Right atrium auricular region (tissue), 2 donors: ENCODE data around the gene MASP1. TPM values are rescaled to one million over a fixed set of nuclear protein-coding genes. Genes with fewer than 3 reads are reported as not detected.

Source experiments
- DNase-seq: peaks from one replicate; pipeline ENCODE4 v3.0.0-alpha.2; 2019; ENCODE audit warnings: low spot score
- H3K27ac ChIP-seq, 2 donors: fragments of 200-600 bp; sonication (generic); 1 replicate in 1 of 2; 2 replicates in 1 of 2; pipeline ENCODE4 v1.5.1; 2016 to 2019
- H3K27me3 ChIP-seq, 2 donors: fragments of 200-600 bp; sonication (generic); one replicate each; pipeline versions ENCODE4 v1.5.1 to v1.6.0; 2017 to 2019
- H3K36me3 ChIP-seq: fragments of 200-600 bp; sonication (generic); one replicate; pipeline ENCODE4 v1.5.1; 2016
- H3K4me1 ChIP-seq, 2 donors: fragments of 200-600 bp; sonication (generic); one replicate each; pipeline versions ENCODE4 v1.5.1 to v1.6.0; 2017 to 2019
- H3K4me3 ChIP-seq, 2 donors: fragments of 200-600 bp; sonication (generic); 1 replicate in 1 of 2; 2 replicates in 1 of 2; pipeline ENCODE4 v1.5.1; 2017 to 2019; ENCODE audit warnings: mild to moderate bottlenecking in 1 of 2, moderate library complexity in 1 of 2
- H3K9me3 ChIP-seq, 2 donors: fragments of 200-600 bp; sonication (generic); one replicate each; pipeline ENCODE4 v1.5.1; 2019
- total RNA-seq, 2 donors: library from RNA; depleted of rRNA; stranded (reverse); fragments of >200 nt; gene quantifications; one replicate each; pipeline ENCODE4 v1.1.0, GENCODE V29; 2016
- TF ChIP-seq, protein P1 (sequence below), 2 donors: fragments of 200-600 bp; sonication (generic); IDR thresholded peaks; one replicate each; pipeline ENCODE4 v1.5.1; 2019; ENCODE audit warnings: antibody characterized with exemption in 2 of 2

Gene MASP1
- total RNA-seq, 2 donors from 2014 or later = 26.2 to 27.6 TPM

DNA sequence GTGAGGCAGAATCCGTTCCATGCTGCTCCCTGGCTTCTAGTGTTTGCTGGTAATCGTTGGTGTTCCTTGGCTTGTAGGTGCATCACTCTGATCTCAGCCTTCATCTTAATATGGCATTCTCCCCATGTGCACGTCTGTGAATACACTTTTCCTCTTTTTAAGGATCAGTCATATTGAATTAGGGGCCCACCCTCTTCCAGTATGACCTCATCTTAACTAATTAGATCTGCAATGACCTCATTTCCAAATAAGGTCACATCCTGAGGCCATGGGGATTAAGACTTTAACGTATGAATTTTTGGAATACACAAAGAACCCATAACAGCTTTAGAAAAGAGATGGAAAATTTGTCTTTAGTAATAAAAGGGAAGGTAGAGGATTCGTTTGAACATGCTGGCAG lies 34.1 kb upstream of the MASP1 start:
- DNase-seq = no peak
- Histone ChIP-seq H3K4me1 (no peaks in the 10 kb centered on the region), H3K4me3 (no peak overlapping the region), H3K27ac (no peak overlapping the region), H3K36me3 (no peaks in the 10 kb centered on the region), H3K27me3 (no peaks in the 10 kb centered on the region), H3K9me3 (no peaks in the 10 kb centered on the region)
- TF ChIP-seq, protein P1, sequence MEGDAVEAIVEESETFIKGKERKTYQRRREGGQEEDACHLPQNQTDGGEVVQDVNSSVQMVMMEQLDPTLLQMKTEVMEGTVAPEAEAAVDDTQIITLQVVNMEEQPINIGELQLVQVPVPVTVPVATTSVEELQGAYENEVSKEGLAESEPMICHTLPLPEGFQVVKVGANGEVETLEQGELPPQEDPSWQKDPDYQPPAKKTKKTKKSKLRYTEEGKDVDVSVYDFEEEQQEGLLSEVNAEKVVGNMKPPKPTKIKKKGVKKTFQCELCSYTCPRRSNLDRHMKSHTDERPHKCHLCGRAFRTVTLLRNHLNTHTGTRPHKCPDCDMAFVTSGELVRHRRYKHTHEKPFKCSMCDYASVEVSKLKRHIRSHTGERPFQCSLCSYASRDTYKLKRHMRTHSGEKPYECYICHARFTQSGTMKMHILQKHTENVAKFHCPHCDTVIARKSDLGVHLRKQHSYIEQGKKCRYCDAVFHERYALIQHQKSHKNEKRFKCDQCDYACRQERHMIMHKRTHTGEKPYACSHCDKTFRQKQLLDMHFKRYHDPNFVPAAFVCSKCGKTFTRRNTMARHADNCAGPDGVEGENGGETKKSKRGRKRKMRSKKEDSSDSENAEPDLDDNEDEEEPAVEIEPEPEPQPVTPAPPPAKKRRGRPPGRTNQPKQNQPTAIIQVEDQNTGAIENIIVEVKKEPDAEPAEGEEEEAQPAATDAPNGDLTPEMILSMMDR (IDR thresholded peaks at IDR 0.05) = no peak

DNA sequence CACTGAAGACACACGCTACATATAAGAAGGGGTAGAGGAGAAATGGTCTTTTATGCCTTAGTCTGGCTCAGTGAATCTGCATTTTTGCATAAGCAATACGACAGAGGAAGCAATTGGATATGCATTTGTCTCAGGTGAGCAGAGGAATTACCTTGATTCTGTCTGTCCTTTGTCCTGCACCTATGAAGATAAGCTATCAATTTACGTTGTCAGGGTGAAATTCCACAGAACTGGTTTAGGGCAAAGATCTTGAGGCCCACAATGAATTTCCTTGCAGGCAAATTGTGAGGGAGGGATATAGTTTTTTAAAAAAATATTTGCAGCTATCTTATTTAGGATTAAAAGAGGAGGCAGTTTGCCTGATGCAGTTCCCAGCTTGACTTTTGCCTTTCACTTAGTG lies 31.6 kb upstream of the MASP1 start:
- TF ChIP-seq, protein P1 (IDR thresholded peaks at IDR 0.05) = no peak

DNA sequence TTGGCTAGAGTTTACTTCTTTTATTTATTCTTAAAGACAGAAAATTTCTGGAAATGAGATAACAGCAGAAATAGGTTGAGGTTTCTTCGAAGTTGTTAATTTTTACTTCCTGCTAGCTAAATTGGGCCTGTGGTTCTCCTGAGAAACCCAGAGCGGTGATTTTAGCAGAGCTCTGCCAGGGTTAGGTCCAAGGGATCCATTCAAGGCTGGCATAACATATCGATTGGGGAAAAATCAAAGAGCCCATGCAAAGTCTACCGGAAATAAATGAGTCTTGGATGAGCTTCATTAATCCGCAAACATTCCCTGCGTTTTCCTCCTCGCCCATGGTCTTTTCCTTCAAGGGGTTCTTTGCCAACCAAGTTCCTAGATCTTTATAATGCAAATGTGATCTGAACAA lies 30.8 kb upstream of the MASP1 start:
- DNase-seq = no peak
- no peaks in the 10 kb centered on the region for H3K36me3 ChIP-seq
- no peak overlapping the region for H3K4me3 ChIP-seq
- TF ChIP-seq, protein P1 (IDR thresholded peaks at IDR 0.05) = no peak
- no peak overlapping the region for H3K27ac ChIP-seq
- H3K27me3 ChIP-seq = no peaks in the 10 kb centered on the region
- peaks cover 0 to 8% of the 10 kb centered on the region in 2 donors for H3K4me1 ChIP-seq
- no peaks in the 10 kb centered on the region for H3K9me3 ChIP-seq

More for the DNA sequence above, 31.6 kb upstream of the MASP1 start:
- Histone ChIP-seq H3K27me3 (no peaks in the 10 kb centered on the region), H3K9me3 (no peaks in the 10 kb centered on the region), H3K4me3 (no peak overlapping the region), H3K36me3 (no peaks in the 10 kb centered on the region), H3K27ac (no peak overlapping the region), H3K4me1 (peaks cover 0 to 8% of the 10 kb centered on the region in 2 donors)
- no peak for DNase-seq

DNA sequence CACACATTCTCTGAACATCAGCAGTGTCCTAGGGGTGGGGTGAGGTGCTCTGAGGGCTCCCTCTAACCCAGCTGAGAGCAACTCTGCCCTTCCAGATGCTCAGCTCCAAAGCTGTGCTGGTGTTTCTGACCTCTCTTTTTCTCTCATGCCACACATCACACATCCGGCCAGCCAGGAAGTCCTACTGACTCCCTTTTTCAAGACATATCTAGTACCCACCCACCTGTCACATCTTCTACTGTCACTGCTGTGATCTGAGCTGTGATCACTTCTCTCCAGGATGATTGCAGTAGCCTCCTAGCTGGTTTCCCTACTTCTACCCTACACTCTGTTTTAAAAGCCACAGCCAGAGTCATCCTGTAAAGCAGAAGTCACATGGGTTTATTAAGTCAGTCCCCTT lies 30.2 kb upstream of the MASP1 start:
- DNase-seq = no peak
- H3K4me1 ChIP-seq = peaks cover 0 to 8% of the 10 kb centered on the region in 2 donors
- TF ChIP-seq, protein P1 (IDR thresholded peaks at IDR 0.05) = no peak
- H3K27me3 ChIP-seq = no peaks in the 10 kb centered on the region
- no peaks in the 10 kb centered on the region for H3K36me3 ChIP-seq
- H3K27ac ChIP-seq = no peak overlapping the region
- H3K4me3 ChIP-seq = no peak overlapping the region
- no peaks in the 10 kb centered on the region for H3K9me3 ChIP-seq

DNA sequence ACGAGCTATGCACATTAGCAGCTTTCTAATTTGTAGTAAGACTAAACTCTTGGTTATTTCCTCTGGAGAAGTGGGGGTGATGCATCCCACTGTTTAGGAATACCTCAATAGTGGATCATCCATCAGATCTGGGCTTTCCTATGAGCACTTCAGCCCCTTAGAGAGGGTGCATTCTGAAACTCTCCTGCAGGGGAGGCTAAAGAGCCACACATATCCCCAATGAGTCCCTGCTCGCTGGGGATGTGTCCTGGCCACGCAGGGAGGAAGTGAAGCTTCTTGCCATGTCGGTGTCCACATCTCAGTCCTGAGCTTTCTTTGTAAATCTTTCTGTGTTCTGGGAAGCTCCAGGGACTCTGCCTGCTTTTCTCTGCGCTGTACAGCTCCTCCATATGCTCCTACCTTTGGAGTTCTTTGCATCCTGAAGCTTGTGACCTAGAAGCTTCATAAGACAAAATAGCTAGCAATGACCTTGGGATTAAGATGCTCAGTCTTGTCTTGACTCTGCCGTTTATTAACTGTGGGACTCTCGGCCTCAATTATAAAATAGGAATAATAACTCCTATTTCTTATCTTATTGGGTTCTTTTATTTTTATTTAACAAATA lies 28.3 kb upstream of the MASP1 start:
- TF ChIP-seq, protein P1 (IDR thresholded peaks at IDR 0.05) = peak; percentile 86 to 93
- no peaks in the 10 kb centered on the region for H3K9me3 ChIP-seq
- DNase-seq = peak; percentile 84
- peaks cover 0 to 8% of the 10 kb centered on the region in 2 donors for H3K4me1 ChIP-seq
- no peak overlapping the region for H3K4me3 ChIP-seq
- H3K36me3 ChIP-seq = no peaks in the 10 kb centered on the region
- H3K27ac ChIP-seq = no peak overlapping the region
- H3K27me3 ChIP-seq = no peaks in the 10 kb centered on the region
